NCI-H2196 treated with DMSO at 0.1 percent for 48 hours (cell line): Measurements from ENCODE around the gene SMIM11.
"Not testable (repeated sequence)": the region's sequence is repeated elsewhere in the genome, so short reads cannot be mapped to it uniquely, and the experiment has no call there.

ENCODE experiments used
- DNase-seq: peaks from one replicate; lab custom pipeline; 2025; ENCODE audit not compliant: unreplicated experiment; lab: John Stamatoyannopoulos, UW

SMIM11 gene, protein sequence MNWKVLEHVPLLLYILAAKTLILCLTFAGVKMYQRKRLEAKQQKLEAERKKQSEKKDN

DNA sequence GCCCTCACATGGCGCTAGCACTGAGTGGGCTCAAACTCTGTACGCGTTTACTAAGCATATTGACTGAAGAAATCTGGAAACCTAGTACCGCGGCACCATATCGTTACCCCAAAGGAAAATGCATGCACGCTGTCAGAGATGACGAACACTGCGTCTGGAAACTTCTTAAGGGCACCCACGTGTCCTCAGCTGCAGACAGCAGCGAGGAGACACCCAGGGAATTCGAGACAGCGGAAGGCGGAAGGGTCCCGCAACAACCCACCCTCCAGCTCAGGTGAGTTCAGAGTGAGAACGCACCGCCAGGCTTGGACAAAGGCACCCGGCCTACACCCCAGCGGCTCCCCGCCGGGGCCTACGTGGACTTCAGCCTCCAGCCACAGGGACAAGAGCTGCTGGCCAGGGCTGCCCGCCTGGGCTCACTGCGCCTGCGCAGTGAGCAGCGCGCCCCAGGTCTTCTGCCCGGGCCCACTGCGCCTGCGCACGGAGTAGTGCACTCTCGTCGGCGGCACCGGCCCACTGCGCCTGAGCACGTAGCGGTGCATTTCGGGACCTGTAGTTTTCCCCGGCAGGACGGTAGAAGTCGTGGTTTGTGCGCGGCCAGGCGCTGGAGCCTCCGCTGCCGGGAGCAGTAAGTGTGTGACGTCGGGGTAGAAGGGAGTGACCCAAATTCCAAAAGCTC is at the start of gene SMIM11:
Gene SMIM11, plus strand, starts transcription at position 568 of the 679 bp plus-strand sequence. CDS start 3,998 bp downstream, outside the sequence.
- not testable (repeated sequence) for DNase-seq

DNA sequence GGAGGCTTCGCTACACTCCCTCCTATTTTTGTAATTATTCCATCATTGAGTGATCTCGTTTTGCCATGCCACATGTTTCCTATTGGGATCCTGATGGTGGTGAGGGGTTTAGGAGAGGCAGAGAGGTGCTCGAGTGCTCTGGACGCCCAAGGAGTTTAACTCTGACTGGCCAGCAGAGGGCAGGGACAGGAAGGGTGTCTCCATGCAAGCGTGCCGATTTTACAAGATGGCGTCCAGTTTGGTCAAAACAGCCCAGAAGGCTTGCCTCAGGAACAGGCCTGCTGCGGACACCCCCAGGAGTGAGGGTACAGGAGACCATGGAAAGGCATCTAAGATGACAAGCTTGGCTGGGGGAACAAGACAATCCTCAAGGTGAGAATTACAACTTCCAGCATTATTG is 45.3 kb upstream of the SMIM11 start:
- DNase-seq, result no peak

DNA sequence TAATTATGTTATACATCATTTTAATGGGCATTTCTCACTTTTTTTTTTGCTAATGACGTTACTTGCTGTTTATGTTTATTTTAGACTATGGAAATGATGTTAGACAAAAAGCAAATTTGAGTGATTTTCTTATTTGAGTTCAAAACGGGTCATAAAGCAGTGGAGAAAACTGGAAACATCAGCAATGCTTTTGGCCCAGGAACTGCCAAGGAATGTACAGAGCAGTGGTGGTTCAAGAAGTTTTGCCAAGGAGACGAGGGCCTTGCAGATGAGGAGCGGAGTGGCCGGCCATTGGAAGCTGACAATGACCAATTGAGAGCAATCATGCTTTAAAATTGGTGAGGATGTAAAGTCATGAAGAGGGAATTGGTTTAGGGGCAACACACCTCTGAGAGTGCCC is 43.6 kb upstream of the SMIM11 start:
- DNase-seq, result no peak

DNA sequence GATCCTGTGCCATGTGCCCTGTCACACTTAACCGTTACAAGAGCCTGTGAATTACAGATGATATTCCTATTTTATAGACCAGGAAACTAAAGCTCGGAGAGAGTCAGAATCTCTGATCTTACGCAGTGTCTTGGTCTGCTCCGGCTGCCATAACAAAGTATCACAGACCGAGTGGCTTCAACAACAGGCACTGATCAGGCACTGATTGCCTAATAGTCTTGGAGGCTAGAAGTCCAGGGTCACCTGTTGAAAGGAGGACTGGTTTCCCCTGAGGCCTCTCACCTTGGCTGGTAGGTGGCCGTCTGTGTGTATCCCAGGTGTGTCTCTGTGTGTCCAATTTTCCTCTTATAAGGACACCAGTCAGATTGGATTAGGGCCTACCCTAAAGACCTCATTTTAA is 43.0 kb upstream of the SMIM11 start:
- no peak for DNase-seq

DNA sequence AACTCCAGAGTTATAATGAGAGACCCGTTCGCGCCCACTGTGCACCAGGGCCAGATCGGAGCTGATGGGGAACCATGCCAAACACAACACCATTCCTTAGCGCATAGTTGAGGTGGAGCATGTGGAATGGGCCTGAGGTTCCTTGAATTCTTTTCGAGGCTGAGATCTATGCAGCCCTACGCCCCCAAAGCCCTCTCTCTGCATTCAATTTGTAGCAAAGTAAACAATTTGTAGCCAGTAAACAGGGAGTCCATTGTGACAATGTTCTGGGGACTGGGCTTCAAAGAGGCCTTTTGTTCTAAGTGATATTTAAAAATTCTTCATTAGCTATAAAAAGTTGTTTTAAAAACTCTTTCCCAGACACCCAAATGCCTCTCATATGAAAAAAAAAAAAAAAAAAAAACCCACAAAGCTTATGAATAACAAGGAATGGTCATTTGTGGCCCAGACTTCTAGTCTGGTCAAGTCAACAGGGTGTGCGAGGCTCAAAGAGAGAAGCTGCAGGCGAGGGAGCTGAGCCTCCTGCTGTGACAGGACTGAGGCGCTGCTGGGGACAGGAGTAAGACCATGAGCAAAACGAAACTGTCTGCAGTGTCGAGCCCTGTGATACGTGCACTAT is 42.1 kb upstream of the SMIM11 start:
- DNase-seq, result no peak

DNA sequence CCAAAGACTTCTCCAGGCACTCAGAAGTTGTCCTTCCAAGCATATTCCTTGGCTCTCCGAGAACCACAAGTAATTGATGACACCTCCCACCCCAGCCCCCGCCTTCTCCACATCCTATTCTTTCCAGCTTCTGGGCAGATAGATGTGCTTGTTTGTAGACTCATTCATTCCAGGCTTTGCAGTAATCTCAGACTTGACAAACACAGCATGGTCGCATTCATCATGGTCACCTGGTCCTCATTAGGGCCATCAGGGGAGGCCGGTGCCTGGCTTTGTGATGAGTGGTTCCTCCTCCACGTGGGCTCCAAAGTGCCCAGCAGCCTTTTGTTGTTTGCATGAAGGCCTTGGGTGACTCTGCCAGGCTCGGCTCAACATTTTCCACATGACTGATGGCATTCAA is 40.0 kb upstream of the SMIM11 start:
- DNase-seq, result no peak

DNA sequence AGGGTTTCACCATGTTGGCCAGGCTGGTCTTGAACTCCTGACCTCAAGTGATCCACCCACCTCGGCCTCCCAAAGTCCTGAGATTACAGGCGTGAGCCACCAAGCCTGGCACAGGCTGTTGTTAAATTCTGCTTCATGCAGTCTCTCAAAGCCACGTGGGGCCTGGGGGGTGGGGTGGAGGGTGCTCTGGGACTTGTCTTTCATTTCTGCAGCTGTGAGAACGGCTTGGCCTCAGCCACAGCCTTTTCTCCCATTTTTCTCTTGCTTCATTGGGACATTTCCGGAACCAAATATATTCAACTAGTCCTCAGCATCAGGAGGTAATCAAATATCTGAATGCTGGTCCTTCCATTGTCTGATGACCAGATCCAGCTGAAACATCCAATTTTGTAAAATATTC is 39.1 kb upstream of the SMIM11 start:
- DNase-seq, result no peak

DNA sequence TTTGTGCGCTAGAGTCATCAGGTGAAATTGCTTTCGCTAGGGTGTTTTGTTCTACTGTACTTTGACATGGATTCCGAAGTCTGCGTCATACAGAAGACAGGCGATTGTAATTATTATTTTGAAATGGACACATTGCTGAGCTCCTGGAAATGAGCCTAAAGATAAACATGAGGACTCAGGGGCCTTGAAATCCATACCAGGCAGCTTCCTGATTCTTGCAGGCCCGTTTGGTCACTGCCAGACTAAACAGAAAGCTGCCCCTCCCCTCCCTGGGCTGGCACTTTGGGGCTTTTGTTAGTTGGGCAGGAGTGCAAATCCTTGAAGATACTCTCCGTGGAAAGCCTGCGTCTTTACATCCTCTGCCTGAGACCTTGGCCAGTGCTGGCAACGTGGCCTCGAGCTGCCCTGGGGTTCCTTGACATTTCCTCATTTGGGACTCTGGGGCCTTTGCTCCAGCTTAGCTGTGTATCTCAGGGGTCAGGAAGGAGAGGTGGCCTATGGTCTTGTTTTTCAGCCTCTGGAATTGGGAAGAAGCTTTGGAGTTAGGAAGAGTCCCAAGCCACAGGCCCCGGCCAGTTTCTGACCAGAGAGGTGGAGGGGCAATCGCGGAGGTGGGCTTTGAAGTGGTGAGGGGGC is 38.4 kb upstream of the SMIM11 start:
- DNase-seq, result peak; percentile 8

DNA sequence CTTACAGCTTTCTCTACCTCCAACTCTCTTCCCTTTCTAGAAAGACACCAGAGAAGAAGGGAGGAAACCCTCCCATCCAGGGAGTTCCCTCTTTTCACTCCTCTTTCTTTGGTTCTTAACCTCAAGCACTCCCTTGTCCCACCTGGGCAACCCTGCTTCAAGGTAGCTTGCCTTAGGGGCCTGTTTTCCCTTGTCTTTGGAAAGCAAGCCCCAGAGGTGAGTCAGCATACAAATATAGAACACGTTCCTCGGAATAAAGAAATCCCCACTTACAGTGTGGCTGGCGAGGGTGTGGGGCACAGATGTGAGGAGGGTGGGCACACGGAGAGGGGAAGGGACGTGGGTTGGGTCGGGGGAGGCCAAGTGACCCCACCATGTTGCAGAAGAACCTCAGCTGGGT is 37.6 kb upstream of the SMIM11 start:
- DNase-seq, result no peak

DNA sequence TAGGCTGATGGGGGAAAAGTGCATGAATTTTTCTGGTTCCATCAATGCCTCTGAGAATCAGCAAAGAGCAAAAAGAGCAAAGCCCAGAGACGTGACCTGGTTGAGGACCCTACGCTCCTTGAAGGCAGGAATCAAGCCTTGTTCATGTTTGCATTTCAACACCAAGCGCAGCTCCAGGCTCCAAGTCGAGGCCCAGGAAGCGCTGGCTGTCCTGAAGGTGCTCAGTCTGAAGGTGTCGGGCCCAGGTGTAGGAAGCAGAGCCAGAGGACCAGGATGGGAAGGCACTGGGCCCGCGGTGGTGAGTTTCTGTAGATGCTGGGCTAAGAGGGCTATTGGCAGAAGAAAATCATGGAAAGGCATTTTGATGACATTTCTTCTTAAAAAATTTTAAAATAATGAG is 37.1 kb upstream of the SMIM11 start:
- no peak for DNase-seq

DNA sequence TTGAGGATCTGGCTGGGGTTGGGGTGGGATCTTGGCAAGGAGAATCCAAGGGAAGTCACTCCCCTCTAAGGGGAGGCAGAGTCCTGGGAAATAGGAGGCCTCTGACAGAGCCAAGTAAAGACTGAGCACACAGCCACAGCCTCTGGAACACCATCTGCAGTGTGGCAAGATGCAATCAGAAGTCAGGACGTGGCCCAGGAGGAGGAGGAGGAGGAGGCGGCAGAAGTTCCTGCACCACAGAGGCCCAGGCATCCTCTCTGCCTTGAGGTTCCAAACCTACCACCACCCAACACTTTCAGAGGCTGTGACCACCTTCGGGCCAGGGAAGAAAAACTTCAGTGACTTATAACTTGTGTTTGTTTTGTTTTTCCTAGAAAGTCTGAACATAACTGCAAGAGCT is 35.2 kb upstream of the SMIM11 start:
- DNase-seq, result no peak

DNA sequence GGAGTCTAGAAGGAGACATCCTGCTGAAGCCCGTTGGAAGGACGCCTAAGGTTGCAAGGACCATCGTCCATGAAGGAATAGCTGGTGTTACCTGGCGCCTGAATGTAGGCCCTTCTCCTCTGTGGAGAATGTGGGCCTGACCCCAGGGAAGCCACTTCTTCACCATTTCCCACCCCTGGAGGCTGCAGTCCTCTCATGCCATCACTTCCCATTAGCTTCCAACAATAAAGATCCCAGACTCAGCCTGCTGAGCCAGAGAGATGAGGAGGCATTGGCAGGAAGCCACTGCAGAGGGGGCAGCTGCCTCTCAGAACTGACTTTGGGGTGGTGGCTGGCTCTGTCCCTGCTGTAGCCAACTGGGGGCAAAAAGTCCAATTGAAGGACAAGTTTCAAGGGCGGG is 32.8 kb upstream of the SMIM11 start:
- DNase-seq, result no peak

DNA sequence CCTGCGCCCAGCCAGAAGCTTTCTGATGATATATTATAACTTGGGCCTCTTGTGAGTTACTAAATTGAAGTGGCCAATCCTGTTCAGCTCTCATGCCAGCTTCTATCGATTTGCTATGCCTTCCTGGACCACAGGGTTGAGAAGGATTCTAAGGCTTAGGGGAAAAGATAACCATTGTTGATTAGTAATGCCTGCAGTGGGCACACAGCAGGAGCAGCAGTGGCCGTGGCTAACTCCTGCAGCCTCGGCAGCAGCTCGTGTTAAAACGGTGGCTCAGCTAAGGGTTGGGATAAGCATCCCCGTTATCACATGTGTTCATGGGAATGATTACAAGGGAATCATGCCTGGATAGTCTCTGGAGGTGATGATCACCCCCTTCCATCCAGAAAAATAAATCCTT is 32.0 kb upstream of the SMIM11 start:
- no peak for DNase-seq

DNA sequence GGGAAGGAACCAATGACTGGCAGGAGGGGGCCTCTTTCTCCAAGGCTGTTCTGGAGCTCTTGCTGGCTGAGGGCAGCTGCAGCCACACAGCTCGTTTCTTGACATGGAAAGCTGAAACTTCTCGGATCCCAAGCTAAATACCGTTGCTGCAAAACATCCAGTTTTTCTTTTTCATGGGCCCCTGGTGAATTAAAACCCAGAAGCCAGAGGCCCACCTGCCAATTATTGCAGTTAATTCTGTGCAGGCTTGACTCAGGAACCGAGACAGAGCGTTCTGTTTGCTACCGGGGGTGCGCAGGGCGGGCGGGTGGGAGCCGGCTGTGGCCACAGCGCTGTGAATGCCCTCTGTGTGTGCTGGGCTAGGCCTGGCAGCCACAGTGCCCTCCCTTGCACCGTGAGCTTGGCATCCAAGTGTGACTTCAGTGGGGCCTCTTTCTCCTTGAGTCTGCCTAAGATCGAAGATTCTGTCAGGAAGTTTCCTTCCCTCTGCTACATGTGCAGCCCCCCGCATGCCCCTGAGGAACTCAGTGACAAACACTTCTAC is 31.4 kb upstream of the SMIM11 start:
- no peak for DNase-seq

DNA sequence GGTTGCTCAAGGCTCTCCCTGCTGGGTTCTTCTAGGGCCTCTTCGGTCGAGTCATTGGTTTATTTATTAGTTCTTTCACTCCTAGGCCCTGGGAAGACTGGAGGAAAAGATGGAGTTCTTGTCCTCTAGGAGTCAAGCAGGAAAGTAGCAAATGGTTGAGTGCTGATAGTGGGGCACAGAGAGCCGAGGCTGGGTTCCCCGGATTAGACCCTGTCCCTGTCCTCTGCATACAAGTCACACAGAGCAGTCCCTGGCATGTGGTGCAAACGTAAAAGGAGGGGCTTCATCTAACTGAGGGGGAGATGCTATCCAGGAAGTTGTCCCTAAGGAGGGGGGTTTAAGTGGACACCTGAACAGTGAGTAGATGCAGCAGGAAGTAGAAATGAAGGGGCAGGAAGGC is 30.7 kb upstream of the SMIM11 start:
- DNase-seq, result no peak

DNA sequence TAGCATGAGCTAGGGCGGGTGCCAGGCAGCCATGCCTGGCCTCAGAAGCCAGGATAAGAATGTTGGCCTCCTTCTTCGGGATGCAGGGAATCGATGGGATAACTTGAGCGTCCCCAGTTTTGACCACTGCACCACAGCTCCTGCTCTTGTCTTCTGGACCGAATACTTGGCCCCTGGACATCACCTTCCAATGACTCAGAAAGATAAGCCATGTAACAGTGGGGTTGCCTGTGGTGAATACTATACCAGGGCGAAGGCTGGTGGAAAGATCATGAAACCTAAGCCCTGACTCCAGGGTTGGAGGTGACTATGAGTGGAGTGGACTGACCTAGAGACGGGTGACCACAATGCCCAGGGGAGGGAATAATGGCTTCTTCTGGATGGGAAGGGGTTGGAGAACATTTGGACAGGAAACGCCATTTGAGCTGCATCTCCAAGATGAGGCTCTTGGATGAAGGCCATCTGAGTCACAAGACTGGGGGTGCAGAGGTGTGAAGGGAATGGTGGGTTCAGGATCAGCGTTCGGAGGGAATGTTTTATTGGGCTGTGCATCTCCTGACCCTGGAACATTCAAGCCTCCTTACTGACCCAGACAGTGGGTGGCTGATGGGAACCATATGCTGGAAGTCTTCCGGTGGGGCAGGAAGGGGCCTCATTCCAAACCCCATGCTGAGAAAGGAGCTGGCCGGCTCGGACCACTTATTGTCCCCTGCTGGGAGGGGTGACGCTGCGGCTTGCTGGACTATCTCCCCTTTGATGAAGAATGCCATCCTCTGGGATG is 30.0 kb upstream of the SMIM11 start:
- no peak for DNase-seq

DNA sequence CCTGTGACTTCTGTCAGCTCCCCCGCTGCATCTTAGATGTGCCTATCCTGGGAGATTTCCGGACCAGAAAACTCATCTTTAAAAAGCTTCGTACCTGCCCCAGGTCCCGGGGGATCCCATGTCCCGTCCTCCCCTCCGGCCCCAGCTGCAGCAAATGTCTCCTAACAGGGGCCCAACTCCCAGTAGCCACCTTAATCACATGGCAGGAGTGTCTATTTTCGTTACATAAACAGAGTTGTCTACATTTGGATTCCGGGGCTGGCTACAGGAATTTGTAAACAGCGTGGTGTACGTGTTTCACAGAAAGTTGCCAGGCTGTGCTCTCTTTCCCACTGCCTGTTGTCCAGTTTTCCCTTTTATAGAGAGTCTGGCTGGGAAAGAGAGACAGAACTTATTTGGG is 29.4 kb upstream of the SMIM11 start:
- DNase-seq, result no peak

DNA sequence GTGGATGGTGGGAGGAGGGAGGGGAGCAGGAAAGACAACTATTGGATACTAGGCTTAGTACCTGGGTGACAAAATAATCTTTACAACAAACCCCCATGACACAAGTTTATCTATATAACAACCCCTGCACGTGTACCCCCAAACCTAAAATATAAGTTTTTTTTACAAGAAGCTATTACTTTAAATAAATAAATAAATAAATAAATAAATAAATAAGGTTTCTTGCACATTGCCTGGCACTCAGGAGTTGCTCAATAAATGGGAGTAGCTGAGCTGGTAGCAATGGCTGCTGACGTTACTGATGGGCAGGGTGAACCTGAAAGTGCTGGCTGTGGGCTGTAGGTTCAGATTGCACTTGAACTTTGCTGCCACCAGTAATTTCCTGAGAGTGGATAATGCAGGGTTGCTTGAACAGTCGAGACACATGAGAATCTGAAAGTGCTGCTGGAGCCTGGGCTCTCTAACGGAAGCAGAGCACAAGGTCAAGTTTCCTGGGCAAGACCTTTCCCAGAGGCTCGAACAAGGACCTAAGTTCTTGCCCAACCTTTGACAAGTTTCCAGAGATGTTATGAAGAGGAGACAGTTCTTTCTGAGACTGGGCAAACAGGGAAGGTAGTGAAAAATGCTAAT is 26.3 kb upstream of the SMIM11 start:
- DNase-seq, result no peak

DNA sequence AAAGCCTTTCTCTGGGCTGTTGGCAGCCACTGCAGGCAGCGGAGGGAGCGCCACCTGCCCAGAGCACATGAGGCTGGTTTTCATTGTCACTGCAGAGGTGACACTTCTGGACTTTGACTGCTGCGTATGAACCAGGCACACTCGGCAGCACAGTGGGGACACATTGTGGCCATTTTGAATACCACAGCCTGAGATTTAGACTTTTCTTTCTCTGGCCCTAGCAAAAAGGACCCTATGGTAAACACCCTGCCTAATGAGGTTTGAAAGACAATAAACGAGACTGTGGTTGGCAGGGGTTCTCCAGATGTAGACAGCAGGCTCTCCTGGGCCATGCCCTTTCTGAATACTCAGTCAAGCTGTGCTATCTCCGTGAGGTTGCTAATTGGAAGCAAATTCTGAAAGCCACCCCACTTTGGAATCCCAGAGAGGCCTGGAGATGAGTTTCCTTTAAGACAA is 23.5 kb upstream of the SMIM11 start:
- peak; percentile 70 for DNase-seq

DNA sequence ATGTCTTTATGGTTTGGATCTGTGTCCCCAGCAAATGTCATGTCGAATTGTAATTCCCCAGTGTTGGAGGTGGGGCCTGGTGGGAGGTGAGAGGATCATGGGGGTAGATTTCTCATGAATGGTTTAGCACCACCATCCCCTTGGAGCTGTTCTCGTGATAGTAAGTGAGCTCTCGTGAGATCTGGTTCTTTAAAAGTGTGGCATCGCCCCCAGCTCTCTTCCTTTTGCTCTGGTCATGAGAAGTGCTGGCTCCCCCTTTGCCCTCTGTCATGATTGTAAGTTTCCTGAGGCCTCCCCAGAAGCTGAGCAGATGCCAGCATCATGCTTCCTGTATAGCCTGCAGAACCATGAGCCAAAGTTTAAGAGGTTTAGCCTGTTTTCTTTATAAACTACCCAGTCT is 22.8 kb upstream of the SMIM11 start:
- DNase-seq, result no peak

DNA sequence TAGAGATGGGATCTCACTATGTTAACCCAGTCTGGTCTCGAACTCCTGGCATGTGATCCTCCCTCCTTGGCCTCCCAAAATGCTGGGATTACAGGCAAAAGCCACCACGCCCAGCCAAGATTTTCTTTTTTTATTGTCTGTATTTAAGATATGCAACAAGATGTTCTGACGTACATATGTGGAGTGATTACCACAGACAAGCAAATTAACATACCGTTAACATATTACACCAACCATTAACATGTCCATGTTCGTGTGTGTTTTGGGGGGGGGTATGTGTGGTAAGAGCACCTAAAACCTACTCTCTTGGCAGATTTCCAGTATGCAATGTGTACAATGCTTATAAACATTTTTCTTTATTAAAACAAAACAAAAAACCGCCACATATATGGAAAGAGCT is 22.1 kb upstream of the SMIM11 start:
- DNase-seq, result no peak
